B cell (primary cell): ENCODE measurements around the gene ATF7IP2. TPM values are rescaled to one million over a fixed set of nuclear protein-coding genes. Genes with fewer than 3 reads are reported as not detected.
"Not testable (repeated sequence)": the region's sequence is repeated elsewhere in the genome, so short reads cannot be mapped to it uniquely, and the experiment has no call there.

ENCODE experiments used
- ATAC-seq: fragments of 200-7000 bp; cut with Tn5 transposase; one replicate; pipeline ENCODE4 v1.10.0; 2021; ENCODE audit warnings: low read depth, mild to moderate bottlenecking, moderate number of reproducible peaks, moderate library complexity
- CTCF ChIA-PET: fragments of 350-600 bp; sonication (Branson Sonifier 250); formaldehyde crosslinking; loops from one replicate; lab custom pipeline; 2021; ENCODE audit warnings: antibody characterized with exemption, inconsistent platforms; lab: Charles Lee
- POLR2A ChIA-PET: fragments of 350-600 bp; sonication (Branson Sonifier 250); formaldehyde crosslinking; loops from one replicate; lab custom pipeline; 2021; ENCODE audit warnings: antibody characterized with exemption; lab: Charles Lee
- DNase-seq: peaks from one replicate; pipeline ENCODE4 v3.0.0; 2013
- H2AFZ ChIP-seq: 2 replicates; pipeline ENCODE4 v1.6.1; 2012; ENCODE audit warnings: mild to moderate bottlenecking, low read depth, low read length; ENCODE audit not compliant: insufficient read depth, poor library complexity, severe bottlenecking
- H3K27ac ChIP-seq, 2 donors: 1 replicate in 1 of 2; 2 replicates in 1 of 2; pipeline ENCODE4 v1.5.1; 2012 to 2013; ENCODE audit warnings: low read length in 2 of 2, mild to moderate bottlenecking in 2 of 2, moderate library complexity in 1 of 2
- H3K27me3 ChIP-seq, 4 experiments: fragments of 200-600 bp in 1 of 4; sonication (generic) in 1 of 4; replicated peaks in 1 of 4; 1 replicate in 2 of 4; 2 replicates in 2 of 4; pipeline versions ENCODE4 v1.6.1 to v1.7.0; 2013 to 2016; ENCODE audit warnings: low read length in 3 of 4, mild to moderate bottlenecking in 2 of 4, mixed read lengths in 1 of 4, moderate library complexity in 1 of 4; ENCODE audit not compliant: insufficient read depth in 4 of 4, control insufficient read depth in 3 of 4; ENCODE audit errors: control extremely low read depth in 1 of 4
- H3K36me3 ChIP-seq, 2 experiments: replicated peaks in 1 of 2; 1 replicate in 1 of 2; 2 replicates in 1 of 2; pipeline versions ENCODE4 v1.6.1 to v1.7.1; 2013; ENCODE audit warnings: low read length in 1 of 2; ENCODE audit not compliant: insufficient read depth in 2 of 2, control insufficient read depth in 1 of 2; ENCODE audit errors: control extremely low read depth in 1 of 2, extremely low read depth in 1 of 2
- H3K4me1 ChIP-seq, 2 donors: fragments of 200-600 bp in 1 of 2; sonication (generic) in 1 of 2; 1 replicate in 1 of 2; 2 replicates in 1 of 2; pipeline versions ENCODE4 v1.5.1 to v1.6.1; 2013 to 2017; ENCODE audit warnings: low read length in 2 of 2; ENCODE audit not compliant: control insufficient read depth in 2 of 2, insufficient read depth in 2 of 2
- H3K4me2 ChIP-seq: replicated peaks from 2 replicates; pipeline ENCODE3; 2012; ENCODE audit warnings: mild to moderate bottlenecking, low read depth, low read length; ENCODE audit not compliant: poor library complexity, severe bottlenecking
- H3K4me3 ChIP-seq, 5 experiments: fragments of 200-600 bp in 1 of 5; sonication (generic) in 1 of 5; 1 replicate in 3 of 5; 2 replicates in 2 of 5; pipeline versions ENCODE4 v1.5.1 to v1.7.0; 2011 to 2016; ENCODE audit warnings: low read length in 4 of 5, mild to moderate bottlenecking in 4 of 5, low read depth in 2 of 5, control low read depth in 1 of 5, moderate library complexity in 1 of 5; ENCODE audit not compliant: insufficient read depth in 1 of 5; ENCODE audit errors: control extremely low read depth in 1 of 5, extremely low read depth in 1 of 5
- H3K79me2 ChIP-seq: fragments of 200-600 bp; sonication (generic); one replicate; pipeline ENCODE4 v1.6.0; 2016; ENCODE audit warnings: low read length; ENCODE audit not compliant: control insufficient read depth, insufficient read depth
- H3K9ac ChIP-seq: fragments of 200-600 bp; sonication (generic); 2 replicates; pipeline ENCODE4 v1.6.1; 2017; ENCODE audit warnings: mild to moderate bottlenecking, low read length, moderate library complexity
- H3K9me3 ChIP-seq, 3 donors: one replicate each; pipeline versions ENCODE4 v1.6.1 to v1.7.1; 2013; ENCODE audit warnings: low read length in 2 of 3; ENCODE audit not compliant: control insufficient read depth in 2 of 3, insufficient read depth in 1 of 3; ENCODE audit errors: control extremely low read depth in 1 of 3
- H4K20me1 ChIP-seq: 2 replicates; pipeline ENCODE4 v1.6.0; 2012; ENCODE audit warnings: mild to moderate bottlenecking, low read length; ENCODE audit not compliant: insufficient read depth, control insufficient read depth, poor library complexity, severe bottlenecking
- H3K27ac Mint-ChIP-seq: one replicate; pipeline ENCODE4 v1.8.0; 2021; ENCODE audit warnings: mixed read lengths
- H3K27me3 Mint-ChIP-seq: one replicate; pipeline ENCODE4 v1.8.0; 2021; ENCODE audit warnings: mixed read lengths
- H3K4me1 Mint-ChIP-seq: one replicate; pipeline ENCODE4 v1.8.0; 2021; ENCODE audit warnings: mixed read lengths
- H3K4me3 Mint-ChIP-seq: one replicate; pipeline ENCODE4 v1.8.0; 2021; ENCODE audit warnings: mixed read lengths
- H3K9me3 Mint-ChIP-seq: one replicate; pipeline ENCODE4 v1.8.0; 2022; ENCODE audit warnings: mixed read lengths; ENCODE audit not compliant: insufficient read depth
- EZH2 ChIP-seq: IDR thresholded peaks from 2 replicates; pipeline ENCODE4 v1.6.1; 2012; ENCODE audit warnings: borderline replicate concordance, low read depth, mild to moderate bottlenecking, moderate library complexity, low read length; ENCODE audit not compliant: insufficient read depth, poor library complexity, severe bottlenecking
- WGBS: methylation state at CpG from one replicate; pipeline ENCODE4 v1.1.5; 2013; ENCODE audit warnings: missing lambda C conversion rate; ENCODE audit not compliant: insufficient coverage; 5-methylcytosine and 5-hydroxymethylcytosine counted together
- intact Hi-C: fragments of 100-400 bp; cut with micrococcal nuclease; formaldehyde crosslinking; loops from one replicate; pipeline ENCODE4 v1.10.0; 2022
- polyA plus RNA-seq: library from polyadenylated mRNA; depleted of rRNA; stranded (reverse); fragments of >200 nt; gene quantifications from 2 replicates; pipeline ENCODE4 v1.2.3, GENCODE V29; 2012
- total RNA-seq, 2 donors: library from RNA; stranded (reverse); fragments of 120-200 nt in 1 of 2; gene quantifications; 1 replicate in 1 of 2; 2 replicates in 1 of 2; pipeline versions ENCODE4 v1.2.3 to v1.2.4, GENCODE V29; 2013 to 2022
- TF ChIP-seq, protein P1 (sequence below): fragments of 200-600 bp; IDR thresholded peaks from one replicate; pipeline ENCODE4 v1.8.0; 2022; ENCODE audit warnings: antibody characterized with exemption, mild to moderate bottlenecking

Gene ATF7IP2
- total and polyA plus RNA-seq, 2 donors (not counting 1 experiment from before 2014, with no cell fraction given), result 67.5 to 105 TPM

GRCh38 chr16:10343124-10343760, 42.6 kb upstream of the ATF7IP2 start:
- no peak overlapping the region for H3K27ac Mint-ChIP-seq
- H3K4me1 Mint-ChIP-seq, result peaks cover 10% of the 10 kb centered on the region
- Histone ChIP-seq H3K27me3 (no peaks in the 10 kb centered on the region), H3K4me3 (no peak overlapping the region), H3K4me1 (peaks cover 0 to 15% of the 10 kb centered on the region in 2 donors), H3K9ac (no peak overlapping the region), H3K9me3 (peaks cover 10 to 82% (median 56%) of the 10 kb centered on the region in 3 donors), H3K79me2 (no peaks in the 10 kb centered on the region), H4K20me1 (no peaks in the 10 kb centered on the region), H2AFZ (no peak overlapping the region), H3K4me2 (no peak overlapping the region), H3K27ac (no peak overlapping the region), H3K36me3 (no peaks in the 10 kb centered on the region)
- DNase-seq (no peak), ATAC-seq (no peak)
- ChIA-PET CTCF (no interaction called here), POLR2A (interaction anchor here (0.6 kb wide), 1 partner anchor 13 kb away, joined by 4 read pairs; no protein-coding TSS in a partner anchor)
- TF ChIP-seq EZH2, result no peak
- TF ChIP-seq, protein P1, sequence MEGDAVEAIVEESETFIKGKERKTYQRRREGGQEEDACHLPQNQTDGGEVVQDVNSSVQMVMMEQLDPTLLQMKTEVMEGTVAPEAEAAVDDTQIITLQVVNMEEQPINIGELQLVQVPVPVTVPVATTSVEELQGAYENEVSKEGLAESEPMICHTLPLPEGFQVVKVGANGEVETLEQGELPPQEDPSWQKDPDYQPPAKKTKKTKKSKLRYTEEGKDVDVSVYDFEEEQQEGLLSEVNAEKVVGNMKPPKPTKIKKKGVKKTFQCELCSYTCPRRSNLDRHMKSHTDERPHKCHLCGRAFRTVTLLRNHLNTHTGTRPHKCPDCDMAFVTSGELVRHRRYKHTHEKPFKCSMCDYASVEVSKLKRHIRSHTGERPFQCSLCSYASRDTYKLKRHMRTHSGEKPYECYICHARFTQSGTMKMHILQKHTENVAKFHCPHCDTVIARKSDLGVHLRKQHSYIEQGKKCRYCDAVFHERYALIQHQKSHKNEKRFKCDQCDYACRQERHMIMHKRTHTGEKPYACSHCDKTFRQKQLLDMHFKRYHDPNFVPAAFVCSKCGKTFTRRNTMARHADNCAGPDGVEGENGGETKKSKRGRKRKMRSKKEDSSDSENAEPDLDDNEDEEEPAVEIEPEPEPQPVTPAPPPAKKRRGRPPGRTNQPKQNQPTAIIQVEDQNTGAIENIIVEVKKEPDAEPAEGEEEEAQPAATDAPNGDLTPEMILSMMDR, result no peak
- H3K4me3 Mint-ChIP-seq, result no peak overlapping the region
- peaks cover 25% of the 10 kb centered on the region for H3K9me3 Mint-ChIP-seq
- WGBS, result 97% methylated on average over 8 of the region's 9 CpGs
- H3K27me3 Mint-ChIP-seq, result no peaks in the 10 kb centered on the region
- intact Hi-C loops, result no loop called here

GRCh38 chr16:10344699-10345098, 41.2 kb upstream of the ATF7IP2 start:
- DNase-seq, H3K4me3 Mint-ChIP-seq, H3K27ac ChIP-seq, H3K4me2 ChIP-seq, H3K27me3 Mint-ChIP-seq, H3K4me1 Mint-ChIP-seq, ATAC-seq, H3K36me3 ChIP-seq, intact Hi-C loops, H4K20me1 ChIP-seq, H3K79me2 ChIP-seq, H2AFZ ChIP-seq, H3K27me3 ChIP-seq, H3K27ac Mint-ChIP-seq, H3K4me3 ChIP-seq, H3K9ac ChIP-seq: not testable (repeated sequence)
- ChIA-PET POLR2A (interaction anchor here (0.7 kb wide), 1 partner anchor 777 kb away, joined by 11 read pairs; no protein-coding TSS in a partner anchor), CTCF (interaction anchor here (0.7 kb wide), 2 partner anchors 231 to 1997 kb away, joined by 3 to 4 read pairs; no protein-coding TSS in a partner anchor)
- H3K9me3 ChIP-seq, result peaks cover 9 to 69% (median 50%) of the 10 kb centered on the region in 3 donors
- peaks cover 0 to 11% of the 10 kb centered on the region in 2 donors for H3K4me1 ChIP-seq
- H3K9me3 Mint-ChIP-seq, result peaks cover 23% of the 10 kb centered on the region
- 100% methylated on average over 1 of the region's 1 CpG for WGBS
